GM18517 (cell line): ENCODE results near the gene COL18A1.

Source experiments
- ATAC-seq: cut with Tn5 transposase; IDR thresholded peaks from one replicate; pipeline ENCODE4 v1.9.1; 2021; ENCODE audit warnings: mild to moderate bottlenecking, moderate library complexity; ENCODE audit not compliant: unreplicated experiment

Gene COL18A1

GRCh38 chr21:45539046-45539795, 134.3 kb downstream of the COL18A1 start:
- ATAC-seq: no peak

DNA sequence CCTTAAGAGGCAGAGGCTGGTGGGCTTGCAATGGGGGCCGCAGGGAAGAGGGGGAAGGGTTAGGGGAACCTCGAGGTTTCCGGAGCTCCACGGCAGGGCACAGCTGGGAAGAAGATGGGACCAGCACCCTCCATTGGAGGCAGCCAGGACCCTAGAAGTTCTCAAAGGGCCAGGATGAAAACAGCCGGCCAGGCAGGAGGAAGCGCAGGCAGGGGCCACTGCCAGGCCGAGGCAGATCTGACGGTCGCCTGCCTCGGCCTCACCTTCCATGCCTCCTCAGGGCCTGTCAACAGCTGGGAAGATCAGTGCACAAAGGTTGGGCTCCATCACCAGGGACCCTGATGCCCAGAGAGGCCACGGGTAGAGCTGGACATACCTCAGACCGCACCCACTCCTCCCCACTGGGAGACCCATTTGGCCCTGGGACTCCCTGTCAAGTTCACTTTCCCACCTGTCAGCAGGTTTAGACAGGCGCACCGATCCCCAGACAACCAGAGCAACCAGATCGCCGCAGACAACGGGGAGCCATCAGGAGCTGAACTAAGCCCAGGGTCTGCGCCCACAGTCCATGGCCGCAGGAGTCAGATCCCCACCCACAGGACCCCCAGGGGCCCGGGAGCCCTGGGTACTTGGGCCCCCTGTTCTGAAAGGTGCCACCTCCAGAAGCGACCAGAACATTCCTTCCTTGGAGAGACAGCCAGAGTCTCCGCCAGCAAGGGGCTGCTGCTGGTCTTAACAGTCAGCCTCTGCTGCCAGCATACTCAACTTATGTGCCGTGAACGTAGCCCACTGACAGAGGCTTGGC, 135.0 kb downstream of the COL18A1 start:
- no peak for ATAC-seq

GRCh38 chr21:45540601-45540970, 135.6 kb downstream of the COL18A1 start:
- no peak for ATAC-seq

DNA sequence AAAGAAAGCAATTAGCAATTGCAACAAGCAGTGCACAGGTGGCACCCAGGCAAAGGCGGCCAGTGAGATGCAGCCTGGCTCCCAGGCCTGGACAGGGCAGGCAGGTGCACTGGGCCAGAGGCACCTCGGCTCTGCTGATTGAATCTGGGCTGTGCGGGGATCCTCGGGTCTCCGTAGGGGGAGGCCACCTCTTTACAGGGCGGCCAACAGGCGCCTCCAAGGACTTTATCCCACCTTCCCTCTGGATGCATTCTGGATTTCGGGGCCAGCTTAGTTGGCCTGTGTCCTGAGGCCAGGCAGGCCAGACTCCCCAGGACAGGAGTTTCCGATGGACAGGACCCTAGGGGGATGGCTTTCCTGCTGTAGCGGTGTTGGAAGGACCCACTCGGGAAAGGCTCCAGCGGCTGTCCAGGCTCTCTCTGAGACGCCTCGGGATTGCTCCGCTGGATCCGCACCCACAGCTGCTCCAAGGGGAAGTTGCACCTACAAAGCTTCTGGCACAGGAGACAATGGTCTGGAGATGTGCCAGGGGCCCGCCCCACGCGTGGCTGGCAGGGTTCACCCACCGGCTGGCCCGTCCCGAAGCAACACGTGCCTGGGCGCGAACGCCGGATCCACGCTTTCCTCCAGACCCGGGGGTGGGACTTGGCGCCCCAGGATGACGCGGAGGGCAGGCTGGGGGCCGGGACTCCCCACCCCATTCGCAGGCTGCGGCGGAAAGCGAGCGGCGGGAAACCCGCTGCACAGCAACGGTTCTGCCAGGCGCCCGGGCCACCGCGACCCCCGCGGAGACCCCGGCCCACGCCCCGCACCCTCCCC, 136.5 kb downstream of the COL18A1 start:
- no peak for ATAC-seq

- ATAC-seq: no peak
These were observed 137.3 kb downstream of the COL18A1 start, which contains the start of gene SLC19A1 for GRCh38 chr21:45542242-45542666. Gene SLC19A1, minus strand, starts transcription at chr21:45542440. Its CDS starts 4,481 bp downstream, at chr21:45537959.

GRCh38 chr21:45542667-45543370, 137.9 kb downstream of the COL18A1 start:
- no peak for ATAC-seq

DNA sequence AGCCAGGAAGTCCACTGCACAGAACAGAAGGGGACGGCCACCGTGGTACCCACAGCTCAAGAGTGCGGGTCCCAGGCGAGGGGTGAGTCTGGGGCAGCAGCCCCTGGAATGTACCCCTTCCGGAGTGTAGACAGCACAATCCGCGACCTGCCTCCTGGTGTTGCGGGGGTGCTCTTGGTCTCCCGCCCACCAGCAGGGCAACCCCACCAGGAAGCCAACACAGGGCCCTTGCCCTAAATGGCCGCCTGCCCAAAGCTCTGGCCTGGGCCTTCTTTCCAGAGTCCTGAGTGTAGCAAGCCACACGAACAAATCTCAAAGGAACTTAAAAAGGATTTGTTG, 138.4 kb downstream of the COL18A1 start:
- no peak for ATAC-seq

DNA sequence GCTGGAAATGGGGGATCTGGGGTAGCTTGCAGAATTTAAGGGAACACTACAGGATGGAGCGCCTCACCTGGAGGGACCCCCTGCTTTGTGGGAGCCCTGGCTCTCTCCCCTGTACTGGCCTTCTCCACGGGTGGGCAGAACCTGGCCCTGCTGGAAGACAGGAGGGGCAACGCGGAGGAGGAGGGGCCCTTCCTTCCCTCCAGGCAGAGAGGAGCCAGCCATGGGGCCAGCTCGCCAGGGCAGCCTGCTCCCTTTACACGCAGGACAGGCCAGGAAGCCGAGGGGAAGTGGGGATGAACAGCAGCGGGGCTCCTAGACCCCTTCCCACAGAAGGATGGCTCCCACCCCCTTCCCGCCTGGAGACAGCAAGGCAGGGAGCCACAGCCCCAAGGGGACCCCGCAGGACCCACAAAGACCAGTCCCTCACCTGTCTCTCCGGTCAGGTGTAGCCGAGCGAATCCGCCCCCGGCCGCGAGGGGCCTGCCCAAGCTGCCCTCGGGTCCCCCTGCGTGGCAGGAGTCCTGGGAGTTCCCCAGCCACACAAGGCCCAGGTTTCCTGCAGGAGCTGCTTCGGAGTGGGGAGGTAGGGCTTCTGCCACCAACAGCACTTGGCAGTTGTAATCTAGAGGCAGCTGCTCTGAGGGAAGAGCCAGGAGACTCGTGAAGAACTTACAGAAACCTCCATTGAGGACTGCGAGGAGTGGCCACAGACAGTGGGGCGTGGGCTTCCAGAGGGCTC, 138.9 kb downstream of the COL18A1 start:
- ATAC-seq: no peak

DNA sequence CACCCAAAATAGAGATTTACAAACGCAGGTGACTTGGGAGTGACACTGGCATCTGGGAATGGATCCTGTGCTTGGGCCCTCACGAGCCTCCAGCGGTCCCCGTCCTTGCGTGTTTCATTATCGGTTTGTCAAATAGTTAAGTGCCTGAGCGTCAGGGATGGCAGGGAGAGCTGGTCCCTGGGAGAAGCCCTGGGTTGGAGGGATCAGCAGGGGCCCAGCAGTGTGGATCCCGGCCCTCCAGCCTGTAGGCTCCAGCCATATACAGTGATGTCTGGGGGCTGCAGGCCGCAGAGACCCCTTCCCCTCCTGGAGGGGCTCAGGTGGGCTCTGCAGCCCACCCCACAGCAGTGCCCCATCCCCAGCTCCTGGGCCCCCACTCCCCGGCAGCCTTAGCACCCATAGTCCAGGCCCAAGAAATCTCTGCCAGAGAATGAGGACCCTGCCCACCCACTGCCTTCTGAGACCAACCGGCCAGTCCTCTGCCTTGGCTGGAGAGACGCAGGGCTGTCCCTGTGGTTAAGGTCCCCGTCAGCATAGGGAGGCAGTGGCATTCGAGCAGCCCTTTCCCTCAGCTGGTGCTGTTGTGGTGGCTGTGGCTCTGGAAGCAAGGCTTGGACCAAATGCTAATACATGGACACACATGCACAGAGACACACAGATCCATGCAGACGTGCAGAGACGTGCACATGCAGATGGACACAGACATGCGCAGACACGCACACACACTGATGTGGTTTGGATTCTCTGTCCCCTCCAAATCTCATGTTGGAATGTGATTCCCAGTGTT, 139.7 kb downstream of the COL18A1 start:
- no peak for ATAC-seq

DNA sequence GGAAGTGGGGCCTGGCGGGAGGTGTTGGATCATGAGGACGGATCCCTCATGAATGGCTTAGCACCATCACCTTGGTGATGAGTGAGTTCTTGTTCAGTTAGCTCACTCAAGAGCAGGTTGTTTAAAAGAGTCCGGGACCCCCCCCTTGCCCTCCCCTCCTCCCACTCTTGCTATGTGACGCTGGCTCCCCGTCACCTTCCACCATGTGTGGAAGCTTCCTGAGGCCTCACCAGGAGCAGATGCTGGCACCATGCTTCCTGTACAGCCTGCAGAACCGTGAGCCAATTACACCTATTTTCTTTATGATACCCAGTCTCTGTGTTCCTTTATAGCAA, 140.2 kb downstream of the COL18A1 start:
- no peak for ATAC-seq

DNA sequence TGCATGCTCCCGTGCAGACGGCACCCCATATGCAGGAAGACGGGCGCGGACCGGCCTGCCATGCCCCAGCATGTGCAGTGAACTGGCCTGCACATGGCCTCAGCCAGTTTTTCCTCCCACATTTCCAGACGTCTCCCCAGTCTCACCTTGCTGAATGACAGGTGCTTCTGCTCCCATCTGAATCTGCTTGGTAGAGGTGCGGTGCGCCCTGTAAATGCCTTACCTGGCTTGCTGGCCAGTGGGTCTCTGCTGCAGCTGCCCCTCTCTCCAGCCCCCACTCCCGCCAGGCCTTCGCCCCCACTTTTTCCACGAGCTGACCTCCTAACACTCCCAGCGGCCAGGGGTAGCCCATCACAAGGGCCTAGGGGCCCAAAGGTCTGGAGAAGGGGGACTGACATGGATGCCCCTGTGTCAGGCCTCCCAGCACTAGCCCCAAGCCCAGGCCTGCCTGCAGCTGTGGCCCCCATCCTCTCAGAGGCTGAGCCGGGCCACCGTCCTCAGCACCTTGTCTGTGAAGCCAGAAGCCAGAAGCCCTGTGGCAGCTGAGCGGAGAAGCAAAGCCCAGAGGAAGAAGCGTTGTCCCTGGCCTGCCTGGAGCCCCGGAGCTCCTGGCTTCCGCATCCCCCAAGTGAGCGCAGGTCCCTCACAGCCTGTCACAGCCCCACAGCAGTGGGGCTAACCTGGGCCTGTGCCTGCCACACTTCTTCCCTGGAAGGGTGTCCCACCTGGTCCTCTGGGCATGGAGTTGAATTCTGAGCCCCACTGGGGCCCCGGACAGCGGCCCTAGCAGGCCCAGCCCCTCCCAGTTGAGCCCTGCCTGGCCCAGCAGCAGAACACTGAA, 140.9 kb downstream of the COL18A1 start:
- ATAC-seq: no peak

- no peak for ATAC-seq
These were observed 141.9 kb downstream of the COL18A1 start for GRCh38 chr21:45546636-45547544.

GRCh38 chr21:45547545-45547900, 142.6 kb downstream of the COL18A1 start:
- ATAC-seq: no peak

DNA sequence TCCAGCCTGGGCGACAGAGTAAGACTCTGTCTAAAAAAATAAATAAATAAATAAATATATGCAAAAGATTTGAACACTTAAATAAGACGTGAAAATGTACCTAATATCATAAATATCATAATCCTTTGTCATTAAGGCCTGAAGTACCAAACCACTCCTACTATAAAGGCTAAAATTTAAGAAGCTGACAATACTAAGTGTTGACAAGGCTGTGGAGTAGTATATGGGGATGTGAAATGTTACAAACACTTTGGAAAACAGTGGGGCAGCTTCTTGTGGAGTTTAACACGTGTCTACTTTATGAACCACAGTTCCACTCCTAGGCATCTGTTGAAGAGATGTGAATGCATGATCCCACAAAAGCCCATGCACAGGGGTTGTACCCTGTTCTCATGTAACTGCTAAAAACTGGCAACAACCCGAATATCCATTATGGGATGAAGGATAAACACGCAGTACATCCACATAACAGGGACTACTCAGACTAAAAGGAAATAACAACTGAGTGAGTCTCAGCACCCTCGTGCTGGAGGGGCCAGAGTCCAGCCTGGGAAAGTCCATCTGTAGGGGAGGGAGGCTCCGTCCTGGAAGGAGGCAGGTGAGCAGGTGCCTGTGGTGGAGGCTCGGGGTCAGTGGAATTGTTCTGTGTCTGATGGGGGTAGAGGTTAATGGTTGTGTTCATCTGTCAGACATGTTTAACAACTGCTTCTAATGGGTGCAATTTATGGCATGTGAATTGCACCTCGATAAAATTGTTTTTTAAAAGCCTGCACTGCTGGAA, 143.9 kb downstream of the COL18A1 start:
- ATAC-seq: no peak

- no peak for ATAC-seq
These were observed 144.9 kb downstream of the COL18A1 start for GRCh38 chr21:45549626-45550463.
